HepG2 (cell line): ENCODE data around the gene GRM5. TPM values are rescaled to one million over a fixed set of nuclear protein-coding genes. Genes with fewer than 3 reads are reported as not detected.

Source experiments
- ATAC-seq: fragments of 200-7000 bp; cut with Tn5 transposase; 3 replicates; pipeline ENCODE4 v1.9.1; 2020; ENCODE audit warnings: mild to moderate bottlenecking, moderate library complexity
- BruUV-seq: library from RNA; stranded (reverse); fragments of 400-500 nt; replicated peaks from 2 replicates; lab custom pipeline; 2021; lab: Mats Ljungman, UMichigan
- CTCF ChIA-PET: fragments of 300-600 bp; formaldehyde crosslinking; extraction: SDS; loops from one replicate; lab custom pipeline; 2021; ENCODE audit warnings: low total read pairs, inconsistent platforms, low intra/inter-chr PET ratio; lab: Yijun Ruan, JAX
- POLR2A ChIA-PET: fragments of 350-600 bp; sonication (Branson Sonifier 250); formaldehyde crosslinking; loops from one replicate; lab custom pipeline; 2020; ENCODE audit warnings: antibody characterized with exemption, inconsistent platforms; lab: Yijun Ruan, JAX
- DNase-seq: peaks from one replicate; pipeline ENCODE4 v3.0.0-alpha.2; 2015; ENCODE audit warnings: low spot score
- FAIRE-seq: peaks from 3 replicates; lab custom pipeline; 2011; peaks lifted over from hg19 to GRCh38; lab: Jason Lieb, UNC
- H2AFZ ChIP-seq: one replicate; pipeline ENCODE4 v1.6.1; 2011; ENCODE audit warnings: low read length, inconsistent platforms
- H3K27ac ChIP-seq: fragments of 300-600 bp; 3 replicates; pipeline ENCODE4 v1.8.0; 2011; ENCODE audit warnings: mixed run types, mild to moderate bottlenecking, mixed read lengths, low read length, inconsistent platforms; ENCODE audit not compliant: insufficient read depth; ENCODE audit errors: extremely low read length
- H3K27me3 ChIP-seq, 2 experiments: fragments of 200-600 bp in 1 of 2; 2 replicates in 1 of 2; 3 replicates in 1 of 2; pipeline versions ENCODE4 v1.6.0 to v1.8.0; 2011; ENCODE audit warnings: low read length in 2 of 2, mild to moderate bottlenecking in 2 of 2, moderate library complexity in 2 of 2, inconsistent platforms in 1 of 2; ENCODE audit not compliant: insufficient read depth in 2 of 2, control insufficient read depth in 1 of 2
- H3K36me3 ChIP-seq, 2 experiments: fragments of 200-600 bp in 1 of 2; replicated peaks in 1 of 2; 2 replicates in 1 of 2; 3 replicates in 1 of 2; pipeline versions ENCODE4 v1.5.1 to v1.8.0; 2011; ENCODE audit warnings: low read length in 2 of 2, inconsistent platforms in 1 of 2; ENCODE audit not compliant: insufficient read depth in 2 of 2, control insufficient read depth in 1 of 2
- H3K4me1 ChIP-seq: 2 replicates; pipeline ENCODE4 v1.5.1; 2012; ENCODE audit warnings: low read length, inconsistent platforms; ENCODE audit not compliant: insufficient read depth
- H3K4me2 ChIP-seq: 2 replicates; pipeline ENCODE4 v1.6.0; 2011; ENCODE audit warnings: low read depth, low read length, inconsistent platforms
- H3K4me3 ChIP-seq, 3 experiments: fragments of 200-600 bp in 1 of 3; sonication (generic), shearing (Covaris generic) in 1 of 3; replicated peaks in 1 of 3; 2 replicates each; pipeline ENCODE4 v1.5.1; 2011 to 2016; ENCODE audit warnings: low read length in 3 of 3, inconsistent platforms in 2 of 3, low read depth in 2 of 3, mild to moderate bottlenecking in 2 of 3, control low read depth in 1 of 3, mixed read lengths in 1 of 3; ENCODE audit not compliant: insufficient read depth in 1 of 3
- H3K79me2 ChIP-seq: one replicate; pipeline ENCODE4 v1.6.1; 2011; ENCODE audit warnings: low read length, inconsistent platforms; ENCODE audit not compliant: insufficient read depth
- H3K9ac ChIP-seq: 2 replicates; pipeline ENCODE4 v1.6.0; 2011; ENCODE audit warnings: mild to moderate bottlenecking, low read depth, low read length, inconsistent platforms; ENCODE audit not compliant: insufficient read depth
- H3K9me3 ChIP-seq: 2 replicates; pipeline ENCODE4 v1.5.1; 2012; ENCODE audit warnings: mild to moderate bottlenecking, low read length
- H4K20me1 ChIP-seq: 2 replicates; pipeline ENCODE4 v1.6.0; 2011; ENCODE audit warnings: inconsistent platforms, mild to moderate bottlenecking, low read length, moderate library complexity; ENCODE audit not compliant: insufficient read depth
- AGO1 ChIP-seq: fragments of 200-400 bp; formaldehyde crosslinking; IDR thresholded peaks from 2 replicates; pipeline ENCODE4 v1.6.1; 2017; ENCODE audit warnings: mild to moderate bottlenecking, low read depth, low read length, moderate library complexity; ENCODE audit not compliant: poor library complexity, severe bottlenecking
- CBX2 ChIP-seq, 2 experiments: fragments of 200-600 bp in 1 of 2; sonication (generic); formaldehyde crosslinking in 1 of 2; IDR thresholded peaks; 2 replicates each; pipeline versions ENCODE4 v1.7.0 to v1.8.1; 2018 to 2022; ENCODE audit warnings: low read depth in 2 of 2, low read length in 1 of 2, mild to moderate bottlenecking in 1 of 2, missing genetic modification reagents in 1 of 2
- DPF2 ChIP-seq: sonication (generic); formaldehyde crosslinking; IDR thresholded peaks from 2 replicates; pipeline ENCODE4 v1.4.0; 2020; ENCODE audit warnings: mild to moderate bottlenecking, low read depth, missing genetic modification reagents, borderline replicate concordance
- KDM6A ChIP-seq: IDR thresholded peaks from 2 replicates; pipeline ENCODE4 v1.6.1; 2016; ENCODE audit warnings: low read depth
- NCOA1 ChIP-seq: sonication (generic); formaldehyde crosslinking; IDR thresholded peaks from 2 replicates; pipeline ENCODE4 v1.9.0; 2021; ENCODE audit warnings: missing genetic modification reagents
- NFAT5 ChIP-seq: sonication (generic); formaldehyde crosslinking; IDR thresholded peaks from 2 replicates; pipeline ENCODE4 v1.4.0; 2020; ENCODE audit warnings: missing genetic modification reagents
- NPAS2 ChIP-seq: sonication (generic); formaldehyde crosslinking; IDR thresholded peaks from 2 replicates; pipeline ENCODE4 v1.8.0; 2022; ENCODE audit warnings: mild to moderate bottlenecking, missing genetic modification reagents, borderline replicate concordance
- RELA ChIP-seq: sonication (generic); formaldehyde crosslinking; IDR thresholded peaks from 2 replicates; pipeline ENCODE4 v1.4.0; 2020; ENCODE audit warnings: missing genetic modification reagents
- TFE3 ChIP-seq: IDR thresholded peaks from 2 replicates; pipeline ENCODE4 v1.6.1; 2016
- ZKSCAN1 ChIP-seq: fragments of 150-350 bp; IDR thresholded peaks from 2 replicates; pipeline ENCODE4 v1.6.1; 2014; ENCODE audit warnings: low read length
- ZMYM4 ChIP-seq: sonication (generic); formaldehyde crosslinking; IDR thresholded peaks from 2 replicates; pipeline ENCODE4 v1.8.1; 2023; ENCODE audit warnings: mild to moderate bottlenecking, missing genetic modification reagents
- ZNF431 ChIP-seq: sonication (generic); formaldehyde crosslinking; IDR thresholded peaks from 2 replicates; pipeline ENCODE4 v1.9.0; 2022; ENCODE audit warnings: missing genetic modification reagents, low read depth, mild to moderate bottlenecking, borderline replicate concordance
- ZNF747 ChIP-seq: sonication (generic); formaldehyde crosslinking; IDR thresholded peaks from 2 replicates; pipeline ENCODE4 v1.8.1; 2023; ENCODE audit warnings: missing genetic modification reagents, mild to moderate bottlenecking, borderline replicate concordance
- WGBS: methylation state at CpG from one replicate; pipeline ENCODE4 v1.1.6; 2017; ENCODE audit warnings: low lambda C conversion rate; 5-methylcytosine and 5-hydroxymethylcytosine counted together
- in situ Hi-C: cut with HindIII; loops from 2 replicates; pipeline ENCODE4 v1.10.0; 2017; ENCODE audit warnings: low pct_unique_long_range_greater_than_20kb; ENCODE audit not compliant: extremely low pct_ligation_motif_present
- intact Hi-C: fragments of 100-400 bp; cut with micrococcal nuclease; formaldehyde crosslinking; loops from one replicate; pipeline ENCODE4 v1.10.0; 2022; ENCODE audit not compliant: unreplicated experiment
- polyA plus RNA-seq, 8 experiments: library from polyadenylated mRNA; depleted of rRNA in 3 of 8; stranded (reverse) in 7 of 8; unstranded in 1 of 8; fragments of >200 nt; fragmentation: Illumina TruSeq in 4 of 8; extraction: Trizol in 4 of 8; gene quantifications; 2 replicates each; pipeline versions ENCODE4 v1.2.1 to v1.2.3, GENCODE V29; 2011 to 2016; ENCODE audit warnings: low read depth in 4 of 8, missing spikeins in 1 of 8, mixed read lengths in 1 of 8; ENCODE audit not compliant: insufficient read depth in 1 of 8
- total RNA-seq, 5 experiments: library from RNA; depleted of rRNA; stranded (reverse); fragments of >200 nt; fragmentation: Illumina TruSeq; extraction: Trizol; gene quantifications; 2 replicates each; pipeline ENCODE4 v1.2.3, GENCODE V29; 2016; ENCODE audit warnings: low read depth in 1 of 5

GRM5 gene
- total and polyA plus RNA-seq, 2 of the 13 experiments (the other 11 are each of a cell fraction or from before 2014, with no cell fraction given) = not detected

- no peak overlapping the region for H3K9ac ChIP-seq
- no peak overlapping the region for H3K27ac ChIP-seq
- H4K20me1 ChIP-seq = no peaks in the 10 kb centered on the region
- FAIRE-seq (no peak), DNase-seq (no peak), ATAC-seq (no peak; the same call in 2 of the 3 replicates)
- WGBS = 33% methylated on average over 28 of the region's 84 CpGs
- peaks cover 9% of the 10 kb centered on the region for H3K4me1 ChIP-seq
- intact Hi-C loops (no loop called here), in situ Hi-C loops (no loop called here)
- H3K4me2 ChIP-seq = no peak overlapping the region
- H2AFZ ChIP-seq = no peak overlapping the region
- ChIA-PET POLR2A (no interaction called here), CTCF (no interaction called here)
- peaks cover 0 to 20% of the 10 kb centered on the region in 2 experiments; a peak in 2 of 5 replicates for H3K27me3 ChIP-seq
- H3K36me3 ChIP-seq = no peaks in the 10 kb centered on the region
- no peaks in the 10 kb centered on the region for H3K79me2 ChIP-seq
- no peaks in the 10 kb centered on the region for H3K9me3 ChIP-seq
- no peak overlapping the region for H3K4me3 ChIP-seq
- TF ChIP-seq CBX2 (IDR thresholded peaks at IDR 0.05; ENCODE audit: low read depth, low read length) = no peak
- TF ChIP-seq CBX2 (CRISPR knock-in tag; IDR thresholded peaks at IDR 0.05; ENCODE audit: low read depth) = no peak
- no peak for TF ChIP-seq DPF2 (CRISPR knock-in tag)
- no peak for TF ChIP-seq ZKSCAN1
- no peak for TF ChIP-seq KDM6A (CRISPR knock-in tag)
- TF ChIP-seq AGO1 = no peak
- no peak for TF ChIP-seq NFAT5 (CRISPR knock-in tag)
- TF ChIP-seq ZNF431 = no peak
- TF ChIP-seq RELA (CRISPR knock-in tag) = no peak
- TF ChIP-seq NPAS2 (CRISPR knock-in tag) = no peak
- TF ChIP-seq ZNF747 (CRISPR knock-in tag) = no peak
- no peak for TF ChIP-seq ZMYM4 (CRISPR knock-in tag)
- no peak for TF ChIP-seq TFE3 (CRISPR knock-in tag)
- no peak for TF ChIP-seq NCOA1 (CRISPR knock-in tag)
- TF ChIP-seq, all 625 proteins: peak for 0
- BruUV-seq = no TSS peak
Measured at GRCh38 chr11:88508759-88509581, 556.8 kb downstream of the GRM5 start.
